HAP-1 (cell line): Measurements from ENCODE around the gene MIER2.
"Not testable (repeated sequence)": the region's sequence is repeated elsewhere in the genome, so short reads cannot be mapped to it uniquely, and the experiment has no call there.

Experiments
- DNase-seq, 2 experiments: peaks; one replicate each; pipeline ENCODE4 v3.0.0-alpha.2; 2016 to 2020; ENCODE audit warnings: low spot score in 2 of 2
- H3K27me3 ChIP-seq: fragments of 250-450 bp; sonication (Bioruptor Pico); 2 replicates; pipeline ENCODE4 v1.5.1; 2020; ENCODE audit warnings: low read depth, mild to moderate bottlenecking, moderate library complexity
- H3K36me3 ChIP-seq: fragments of 250-450 bp; sonication (Bioruptor Pico); replicated peaks from 2 replicates; pipeline ENCODE4 v1.5.1; 2020; ENCODE audit warnings: mild to moderate bottlenecking
- H3K4me1 ChIP-seq: fragments of 250-450 bp; sonication (Bioruptor Pico); 2 replicates; pipeline ENCODE4 v1.5.1; 2020; ENCODE audit warnings: mild to moderate bottlenecking
- H3K4me3 ChIP-seq: fragments of 250-450 bp; sonication (Bioruptor Pico); 2 replicates; pipeline ENCODE4 v1.5.1; 2020; ENCODE audit warnings: mild to moderate bottlenecking, moderate library complexity
- H3K9me3 ChIP-seq: fragments of 250-450 bp; sonication (Bioruptor Pico); 2 replicates; pipeline ENCODE4 v1.5.1; 2020; ENCODE audit warnings: mild to moderate bottlenecking, moderate library complexity
- in situ Hi-C: fragments of 300-500 bp; cut with MboI; formaldehyde crosslinking; loops from 3 replicates; pipeline ENCODE4 v1.14.3; 2020; ENCODE audit warnings: low sequenced_read_pairs, inconsistent platforms, mixed read lengths

Gene MIER2

GRCh38 chr19:344625-345319, at the start of gene MIER2:
TSS of gene MIER2 (minus strand) at chr19:344796. CDS start at chr19:344782, 14 bp downstream.
- Histone ChIP-seq H3K27me3 (no peaks in the 10 kb centered on the region), H3K4me3 (peak within 1 kb of the TSS; percentile 49), H3K4me1 (peaks cover 17% of the 10 kb centered on the region), H3K9me3 (peaks cover 11% of the 10 kb centered on the region), H3K36me3 (peaks cover 27% of the 10 kb centered on the region)
- peak; percentile 56 to 91 for DNase-seq
- in situ Hi-C loops: no loop called here

- in situ Hi-C loops, H3K9me3 ChIP-seq, H3K36me3 ChIP-seq, H3K27me3 ChIP-seq, DNase-seq, H3K4me3 ChIP-seq: not testable (repeated sequence)
- peaks cover 10% of the 10 kb centered on the region for H3K4me1 ChIP-seq
These were observed 49.0 kb upstream of the MIER2 start for GRCh38 chr19:393560-393959.

- H3K4me3 ChIP-seq: no peak overlapping the region
- no peaks in the 10 kb centered on the region for H3K27me3 ChIP-seq
- peaks cover 13% of the 10 kb centered on the region; the same call in 1 of the 2 replicates for H3K9me3 ChIP-seq
- in situ Hi-C loops: no loop called here
- H3K36me3 ChIP-seq: no peaks in the 10 kb centered on the region
- no peak for DNase-seq
- H3K4me1 ChIP-seq: peaks cover 14% of the 10 kb centered on the region
These were observed 47.9 kb upstream of the MIER2 start for GRCh38 chr19:392375-392970.

- no peaks in the 10 kb centered on the region for H3K27me3 ChIP-seq
- 0 out of 2 replicates have a peak, but pooled peaks cover 10% of the 10 kb centered on the region for H3K9me3 ChIP-seq
- DNase-seq: no peak
These were observed 47.3 kb upstream of the MIER2 start for GRCh38 chr19:391726-392374.

GRCh38 chr19:391207-391557, 46.6 kb upstream of the MIER2 start:
- in situ Hi-C loops: no loop called here
- H3K27me3 ChIP-seq: no peaks in the 10 kb centered on the region

More at GRCh38 chr19:391726-392374, 47.3 kb upstream of the MIER2 start:
- Histone ChIP-seq H3K4me3 (no peak overlapping the region), H3K4me1 (peaks cover 16% of the 10 kb centered on the region), H3K36me3 (no peaks in the 10 kb centered on the region)
- in situ Hi-C loops: no loop called here

GRCh38 chr19:390386-391206, 46.0 kb upstream of the MIER2 start:
- Histone ChIP-seq H3K27me3 (no peaks in the 10 kb centered on the region), H3K4me1 (peaks cover 27% of the 10 kb centered on the region), H3K4me3 (no peak overlapping the region), H3K9me3 (0 out of 2 replicates have a peak, but pooled peaks cover 10% of the 10 kb centered on the region), H3K36me3 (no peaks in the 10 kb centered on the region)
- DNase-seq: peak; percentile 44 to 69
- in situ Hi-C loops: no loop called here

More at GRCh38 chr19:391207-391557, 46.6 kb upstream of the MIER2 start:
- Histone ChIP-seq H3K9me3 (0 out of 2 replicates have a peak, but pooled peaks cover 10% of the 10 kb centered on the region), H3K4me3 (no peak overlapping the region), H3K36me3 (no peaks in the 10 kb centered on the region), H3K4me1 (peaks cover 22% of the 10 kb centered on the region)
- DNase-seq: no peak

- no peak overlapping the region for H3K4me3 ChIP-seq
- DNase-seq: no peak
- H3K36me3 ChIP-seq: no peaks in the 10 kb centered on the region
- in situ Hi-C loops: no loop called here
- no peaks in the 10 kb centered on the region for H3K27me3 ChIP-seq
- H3K4me1 ChIP-seq: peaks cover 27% of the 10 kb centered on the region
- H3K9me3 ChIP-seq: 0 out of 2 replicates have a peak, but pooled peaks cover 10% of the 10 kb centered on the region
These were observed 45.3 kb upstream of the MIER2 start for GRCh38 chr19:389935-390289.

- H3K4me1 ChIP-seq: peaks cover 27% of the 10 kb centered on the region
- H3K9me3 ChIP-seq: peaks cover 10% of the 10 kb centered on the region; the same call in 1 of the 2 replicates
- H3K36me3 ChIP-seq: no peaks in the 10 kb centered on the region
- in situ Hi-C loops: no loop called here
- no peaks in the 10 kb centered on the region for H3K27me3 ChIP-seq
- DNase-seq: peak in 1 of 2 experiments; percentile 8
- H3K4me3 ChIP-seq: no peak overlapping the region
These were observed 44.8 kb upstream of the MIER2 start for GRCh38 chr19:389255-389934.

GRCh38 chr19:388691-389090, 44.1 kb upstream of the MIER2 start:
- H3K4me1 ChIP-seq: peaks cover 27% of the 10 kb centered on the region
- no peak for DNase-seq
- in situ Hi-C loops: no loop called here
- H3K4me3 ChIP-seq: no peak overlapping the region
- H3K9me3 ChIP-seq: peaks cover 10% of the 10 kb centered on the region; the same call in 1 of the 2 replicates
- H3K27me3 ChIP-seq: no peaks in the 10 kb centered on the region
- H3K36me3 ChIP-seq: no peaks in the 10 kb centered on the region

- H3K36me3 ChIP-seq: no peaks in the 10 kb centered on the region
- peaks cover 27% of the 10 kb centered on the region for H3K4me1 ChIP-seq
- in situ Hi-C loops: no loop called here
- no peak overlapping the region for H3K4me3 ChIP-seq
- H3K9me3 ChIP-seq: peaks cover 7% of the 10 kb centered on the region; the same call in 1 of the 2 replicates
- H3K27me3 ChIP-seq: no peaks in the 10 kb centered on the region
- DNase-seq: no peak
These were observed 43.2 kb upstream of the MIER2 start for GRCh38 chr19:387777-388176.

- in situ Hi-C loops, H3K9me3 ChIP-seq: not testable (repeated sequence)
- DNase-seq: peak; percentile 74 to 92
These were observed 42.2 kb upstream of the MIER2 start for GRCh38 chr19:386632-387301.

GRCh38 chr19:386189-386588, 41.6 kb upstream of the MIER2 start:
- H3K4me1 ChIP-seq: peaks cover 24% of the 10 kb centered on the region
- in situ Hi-C loops, H3K27me3 ChIP-seq, H3K36me3 ChIP-seq, DNase-seq, H3K4me3 ChIP-seq, H3K9me3 ChIP-seq: not testable (repeated sequence)

More at GRCh38 chr19:386632-387301, 42.2 kb upstream of the MIER2 start:
- H3K4me1 ChIP-seq: peaks cover 27% of the 10 kb centered on the region
- not testable (repeated sequence) for H3K27me3 ChIP-seq, H3K4me3 ChIP-seq, H3K36me3 ChIP-seq
